IMR-90 (cell line): ENCODE data around the gene CENPX. TPM values are rescaled to one million over a fixed set of nuclear protein-coding genes. Genes with fewer than 3 reads are reported as not detected.

Experiments used
- ATAC-seq: fragments of 200-7000 bp; cut with Tn5 transposase; 2 replicates; pipeline ENCODE4 v1.9.1; 2020; ENCODE audit warnings: low read depth, mild to moderate bottlenecking, moderate library complexity
- BruUV-seq: library from RNA; stranded (reverse); fragments of 400-500 nt; replicated peaks from 2 replicates; lab custom pipeline; 2021; lab: Mats Ljungman, UMichigan
- CTCF ChIA-PET: fragments of 300-600 bp; formaldehyde crosslinking; extraction: SDS; loops from one replicate; lab custom pipeline; 2021; ENCODE audit warnings: antibody characterized with exemption; lab: Yijun Ruan, JAX
- POLR2A ChIA-PET: fragments of 300-600 bp; sonication (Branson Sonifier 250); formaldehyde crosslinking; loops from one replicate; lab custom pipeline; 2022; ENCODE audit warnings: antibody characterized with exemption; ENCODE audit not compliant: unreplicated experiment; lab: Charles Lee
- DNase-seq: peaks from one replicate; pipeline ENCODE4 v3.0.0; 2013
- H2AFZ ChIP-seq: replicated peaks from 2 replicates; pipeline ENCODE3; 2013; ENCODE audit warnings: low read length, mild to moderate bottlenecking; ENCODE audit not compliant: poor library complexity
- H2AK5ac ChIP-seq: 2 replicates; pipeline ENCODE4 v1.6.1; 2013; ENCODE audit warnings: low read depth, low read length, inconsistent platforms
- H2AK9ac ChIP-seq: replicated peaks from 2 replicates; pipeline ENCODE3; 2013; ENCODE audit warnings: mild to moderate bottlenecking, low read depth, low read length, moderate library complexity; ENCODE audit not compliant: poor library complexity
- H2BK120ac ChIP-seq: 2 replicates; pipeline ENCODE4 v1.6.1; 2013; ENCODE audit warnings: low read depth, low read length, inconsistent platforms
- H2BK15ac ChIP-seq: 3 replicates; pipeline ENCODE4 v1.6.1; 2013; ENCODE audit warnings: low read depth, low read length, inconsistent platforms
- H2BK20ac ChIP-seq: 2 replicates; pipeline ENCODE4 v1.6.1; 2013; ENCODE audit warnings: low read depth, mild to moderate bottlenecking, inconsistent platforms, low read length, moderate library complexity
- H2BK5ac ChIP-seq: 2 replicates; pipeline ENCODE4 v1.6.1; 2013; ENCODE audit warnings: mild to moderate bottlenecking, low read depth, low read length, inconsistent platforms; ENCODE audit not compliant: poor library complexity, severe bottlenecking
- H3K14ac ChIP-seq: replicated peaks from 2 replicates; pipeline ENCODE4 v1.6.1; 2013; ENCODE audit warnings: low read depth, low read length, inconsistent platforms
- H3K18ac ChIP-seq: 2 replicates; pipeline ENCODE4 v1.6.1; 2013; ENCODE audit warnings: low read depth, low read length, control low read depth
- H3K23ac ChIP-seq: 2 replicates; pipeline ENCODE4 v1.6.1; 2013; ENCODE audit warnings: low read depth, low read length, inconsistent platforms
- H3K27ac ChIP-seq: 2 replicates; pipeline ENCODE4 v1.5.1; 2013; ENCODE audit warnings: mild to moderate bottlenecking, control low read depth, low read length; ENCODE audit not compliant: insufficient read depth
- H3K27me3 ChIP-seq: 2 replicates; pipeline ENCODE4 v1.6.1; 2013; ENCODE audit warnings: low read length; ENCODE audit not compliant: control insufficient read depth, insufficient read depth
- H3K36me3 ChIP-seq: 2 replicates; pipeline ENCODE4 v1.6.1; 2013; ENCODE audit warnings: low read length, mixed read lengths; ENCODE audit not compliant: control insufficient read depth, insufficient read depth
- H3K4ac ChIP-seq: 2 replicates; pipeline ENCODE4 v1.6.1; 2013; ENCODE audit warnings: low read depth, low read length, inconsistent platforms
- H3K4me1 ChIP-seq: 2 replicates; pipeline ENCODE4 v1.6.1; 2013; ENCODE audit warnings: low read length, mixed read lengths; ENCODE audit not compliant: control insufficient read depth, insufficient read depth
- H3K4me2 ChIP-seq: 2 replicates; pipeline ENCODE4 v1.6.1; 2013; ENCODE audit warnings: low read depth, mild to moderate bottlenecking, control low read depth, low read length, moderate library complexity
- H3K4me3 ChIP-seq: 2 replicates; pipeline ENCODE4 v1.5.1; 2013; ENCODE audit warnings: low read depth, mild to moderate bottlenecking, control low read depth, low read length, moderate library complexity; ENCODE audit not compliant: insufficient read depth
- H3K56ac ChIP-seq: 2 replicates; pipeline ENCODE4 v1.6.1; 2013; ENCODE audit warnings: low read length, inconsistent platforms; ENCODE audit not compliant: insufficient read depth; ENCODE audit errors: extremely low read depth
- H3K79me1 ChIP-seq, 2 experiments: 2 replicates each; pipeline ENCODE4 v1.6.1; 2013; ENCODE audit warnings: low read length in 2 of 2, inconsistent platforms in 1 of 2, low read depth in 1 of 2
- H3K9ac ChIP-seq: 2 replicates; pipeline ENCODE4 v1.6.1; 2013; ENCODE audit warnings: low read depth, low read length, control low read depth
- H3K9me1 ChIP-seq: 2 replicates; pipeline ENCODE4 v1.6.1; 2013; ENCODE audit warnings: low read length, inconsistent platforms; ENCODE audit not compliant: insufficient read depth
- H3K9me3 ChIP-seq: 2 replicates; pipeline ENCODE4 v1.6.1; 2013; ENCODE audit warnings: low read length; ENCODE audit not compliant: control insufficient read depth, insufficient read depth
- H4K20me1 ChIP-seq: 2 replicates; pipeline ENCODE4 v1.6.1; 2013; ENCODE audit warnings: low read length, inconsistent platforms; ENCODE audit not compliant: insufficient read depth
- H4K5ac ChIP-seq: 2 replicates; pipeline ENCODE4 v1.6.1; 2013; ENCODE audit warnings: mild to moderate bottlenecking, low read depth, low read length, control low read depth
- H4K8ac ChIP-seq, 2 experiments: 2 replicates each; pipeline ENCODE4 v1.6.1; 2013; ENCODE audit warnings: low read depth in 2 of 2, low read length in 2 of 2, control low read depth in 1 of 2, inconsistent platforms in 1 of 2
- H4K91ac ChIP-seq: 2 replicates; pipeline ENCODE4 v1.6.1; 2013; ENCODE audit warnings: low read depth, low read length, inconsistent platforms; ENCODE audit not compliant: insufficient read depth
- BHLHE40 ChIP-seq: fragments of 150-350 bp; IDR thresholded peaks from 2 replicates; pipeline ENCODE4 v1.6.1; 2016; ENCODE audit warnings: mild to moderate bottlenecking, low read depth, low read length
- CHD1 ChIP-seq: IDR thresholded peaks from 2 replicates; pipeline ENCODE4 v1.6.1; 2012; ENCODE audit warnings: low read depth, low read length, improper control_type of control experiment
- CTCF ChIP-seq: conservative IDR thresholded peaks from 2 replicates; pipeline ENCODE4 v1.5.1; 2012; ENCODE audit warnings: mild to moderate bottlenecking, low read depth, low read length, improper control_type of control experiment
- ELK1 ChIP-seq: fragments of 150-350 bp; IDR thresholded peaks from 2 replicates; pipeline ENCODE4 v1.6.1; 2016; ENCODE audit warnings: low read depth, mild to moderate bottlenecking, low read length, moderate library complexity, borderline replicate concordance
- FOS ChIP-seq: fragments of 150-350 bp; IDR thresholded peaks from 2 replicates; pipeline ENCODE4 v1.6.1; 2016; ENCODE audit warnings: low read depth, low read length
- MAFK ChIP-seq: IDR thresholded peaks from 2 replicates; pipeline ENCODE4 v1.6.1; 2012; ENCODE audit warnings: low read depth, low read length, improper control_type of control experiment
- MAZ ChIP-seq: IDR thresholded peaks from 2 replicates; pipeline ENCODE4 v1.6.1; 2012; ENCODE audit warnings: low read depth, mild to moderate bottlenecking, low read length, improper control_type of control experiment, moderate library complexity, borderline replicate concordance
- MXI1 ChIP-seq: IDR thresholded peaks from 2 replicates; pipeline ENCODE4 v1.6.1; 2012; ENCODE audit warnings: low read depth, mild to moderate bottlenecking, low read length, moderate library complexity, borderline replicate concordance
- NFE2L2 ChIP-seq: fragments of 150-350 bp; IDR thresholded peaks from 2 replicates; pipeline ENCODE4 v1.6.1; 2016; ENCODE audit warnings: low read depth, mild to moderate bottlenecking, low read length
- POLR2A ChIP-seq: IDR thresholded peaks from 2 replicates; pipeline ENCODE4 v1.6.1; 2012; ENCODE audit warnings: mild to moderate bottlenecking, low read depth, low read length
- RFX5 ChIP-seq: IDR thresholded peaks from 2 replicates; pipeline ENCODE4 v1.8.0; 2012; ENCODE audit warnings: low read depth, mild to moderate bottlenecking, low read length, moderate library complexity
- SMC3 ChIP-seq: fragments of 150-350 bp; IDR thresholded peaks from 2 replicates; pipeline ENCODE4 v1.6.1; 2016; ENCODE audit warnings: low read depth, mild to moderate bottlenecking, antibody characterized with exemption, low read length, moderate library complexity
- USF2 ChIP-seq: fragments of 150-350 bp; IDR thresholded peaks from 2 replicates; pipeline ENCODE4 v1.6.1; 2017; ENCODE audit warnings: mild to moderate bottlenecking, antibody characterized with exemption, low read length, low read depth
- WGBS, 2 experiments: methylation state at CpG; one replicate each; pipeline versions ENCODE4 v1.1.5 to v1.1.7; 2013; ENCODE audit warnings: missing lambda C conversion rate in 2 of 2; ENCODE audit not compliant: insufficient read length in 1 of 2; ENCODE audit errors: extremely low coverage in 2 of 2; 5-methylcytosine and 5-hydroxymethylcytosine counted together
- dilution Hi-C: fragments of 300-500 bp; cut with HindIII; formaldehyde crosslinking; loops from one replicate; pipeline ENCODE4 v1.14.3; 2018; ENCODE audit warnings: low sequenced_read_pairs; ENCODE audit not compliant: unreplicated experiment
- in situ Hi-C: fragments of 300-500 bp; cut with MboI; formaldehyde crosslinking; loops from 3 replicates; pipeline ENCODE4 v1.14.3; 2019; ENCODE audit warnings: low sequenced_read_pairs, inconsistent platforms, mixed read lengths
- intact Hi-C: fragments of 100-400 bp; cut with micrococcal nuclease; formaldehyde crosslinking; loops from 2 replicates; pipeline ENCODE4 v1.10.0; 2022
- polyA plus RNA-seq, 3 experiments: library from polyadenylated mRNA; depleted of rRNA; stranded (reverse); fragments of >200 nt; gene quantifications; 2 replicates each; pipeline ENCODE4 v1.2.3, GENCODE V29; 2012; ENCODE audit warnings: low replicate concordance in 1 of 3
- total RNA-seq: library from RNA; depleted of rRNA; stranded (reverse); fragments of >200 nt; gene quantifications from 2 replicates; pipeline ENCODE4 v1.2.3, GENCODE V29; 2012

Gene CENPX
- total and polyA plus RNA-seq, 2 of the 4 experiments (the other 2 are of a cell fraction): 44.8 to 86.8 TPM

GRCh38 chr17:81980707-81981343 lies 41.9 kb downstream of the CENPX start:
- Histone ChIP-seq H2BK20ac (no peak overlapping the region), H4K8ac (no peak overlapping the region), H3K4me2 (no peak overlapping the region), H3K9ac (no peak overlapping the region), H3K36me3 (peaks cover 24% of the 10 kb centered on the region), H4K91ac (no peak overlapping the region), H3K9me1 (peaks cover 13% of the 10 kb centered on the region), H3K23ac (no peak overlapping the region), H2AK5ac (no peak overlapping the region), H3K4me1 (peaks cover 3% of the 10 kb centered on the region), H3K4me3 (no peak overlapping the region), H3K18ac (no peak overlapping the region), H3K27ac (no peak overlapping the region), H4K20me1 (no peaks in the 10 kb centered on the region), H2BK120ac (no peak overlapping the region), H2BK5ac (no peak overlapping the region), H4K5ac (no peak overlapping the region), H2BK15ac (no peak overlapping the region), H3K27me3 (no peaks in the 10 kb centered on the region), H3K4ac (no peak overlapping the region), H2AK9ac (no peak overlapping the region), H3K9me3 (no peaks in the 10 kb centered on the region), H3K14ac (no peak overlapping the region), H3K56ac (no peak overlapping the region), H2AFZ (no peak overlapping the region), H3K79me1 (peaks cover 10 to 25% of the 10 kb centered on the region in 2 experiments; a peak in 3 of 4 replicates)
- WGBS, 2 experiments: 90% methylated on average over 2 of the region's 9 CpGs; no CpG with 5 or more reads in 1 of the 2 experiments
- intact Hi-C loops: no loop called here
- in situ Hi-C loops: no loop called here
- CTCF ChIA-PET: no interaction called here
- dilution Hi-C loops: no loop called here
- TF ChIP-seq FOS (no peak), NFE2L2 (no peak), CHD1 (no peak), RFX5 (no peak), BHLHE40 (no peak), USF2 (no peak), CTCF (no peak), ELK1 (no peak), MXI1 (no peak), MAFK (no peak), SMC3 (no peak), MAZ (no peak), POLR2A (no peak)
- POLR2A ChIA-PET: interaction anchor here (0.7 kb wide), 1 partner anchor 274 kb away, joined by 5 read pairs; no protein-coding TSS in a partner anchor
- no peak for ATAC-seq
- BruUV-seq: no TSS peak
- DNase-seq: no peak
